Central memory CD4-positive, alpha-beta T cell (primary cell): ENCODE data around the gene BCKDHA.
"Not testable (repeated sequence)": the region's sequence is repeated elsewhere in the genome, so short reads cannot be mapped to it uniquely, and the experiment has no call there.

Experiments
- DNase-seq: peaks from one replicate; pipeline ENCODE4 v3.0.0; 2022

Gene BCKDHA

DNA sequence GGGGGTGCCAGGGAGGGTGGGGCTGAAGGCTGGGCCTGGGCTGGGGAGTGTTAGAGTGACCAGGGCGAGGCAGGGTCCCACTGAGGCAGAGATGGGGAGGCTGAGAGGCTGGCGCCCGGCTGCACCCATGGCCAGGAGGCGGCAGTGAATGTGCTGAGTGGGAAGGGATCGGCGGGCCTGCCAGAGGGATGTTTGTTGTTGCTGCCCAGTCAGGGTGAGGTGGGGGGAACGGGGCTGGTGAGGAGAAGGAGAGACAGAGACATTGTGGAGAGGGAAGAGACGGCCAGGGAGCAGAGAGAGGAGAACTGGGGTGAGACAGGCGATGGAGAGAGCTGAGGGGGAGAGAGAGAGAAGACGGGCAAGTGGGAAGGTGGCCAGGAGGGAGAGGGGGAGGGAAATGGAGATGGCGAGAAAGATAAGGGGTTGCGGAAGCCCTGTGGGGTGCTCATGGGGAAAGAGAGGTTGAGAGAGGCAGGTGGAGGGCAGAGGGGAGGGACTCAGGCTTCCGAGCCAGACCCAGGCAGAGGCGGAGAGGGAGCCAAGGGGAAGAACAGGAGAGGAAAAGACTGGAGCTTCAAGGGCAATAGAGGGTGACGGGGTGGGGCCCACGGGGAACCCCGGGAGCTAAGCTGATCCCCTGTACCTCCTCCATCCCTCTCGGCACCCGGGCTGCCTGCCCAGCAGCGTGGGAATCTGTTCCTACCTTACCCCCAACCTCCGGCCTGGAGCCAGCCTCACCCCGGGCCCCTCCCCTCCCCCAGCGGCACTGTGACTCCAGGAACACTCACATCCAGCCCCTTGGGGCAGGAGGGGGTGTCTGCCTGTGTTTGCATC is 30.2 kb downstream of the BCKDHA start:
- DNase-seq = peak; percentile 50

GRCh38 chr19:41428481-41428859 is 30.9 kb downstream of the BCKDHA start:
- DNase-seq = no peak

- no peak for DNase-seq
These were observed 33.3 kb downstream of the BCKDHA start for GRCh38 chr19:41430922-41431321.

DNA sequence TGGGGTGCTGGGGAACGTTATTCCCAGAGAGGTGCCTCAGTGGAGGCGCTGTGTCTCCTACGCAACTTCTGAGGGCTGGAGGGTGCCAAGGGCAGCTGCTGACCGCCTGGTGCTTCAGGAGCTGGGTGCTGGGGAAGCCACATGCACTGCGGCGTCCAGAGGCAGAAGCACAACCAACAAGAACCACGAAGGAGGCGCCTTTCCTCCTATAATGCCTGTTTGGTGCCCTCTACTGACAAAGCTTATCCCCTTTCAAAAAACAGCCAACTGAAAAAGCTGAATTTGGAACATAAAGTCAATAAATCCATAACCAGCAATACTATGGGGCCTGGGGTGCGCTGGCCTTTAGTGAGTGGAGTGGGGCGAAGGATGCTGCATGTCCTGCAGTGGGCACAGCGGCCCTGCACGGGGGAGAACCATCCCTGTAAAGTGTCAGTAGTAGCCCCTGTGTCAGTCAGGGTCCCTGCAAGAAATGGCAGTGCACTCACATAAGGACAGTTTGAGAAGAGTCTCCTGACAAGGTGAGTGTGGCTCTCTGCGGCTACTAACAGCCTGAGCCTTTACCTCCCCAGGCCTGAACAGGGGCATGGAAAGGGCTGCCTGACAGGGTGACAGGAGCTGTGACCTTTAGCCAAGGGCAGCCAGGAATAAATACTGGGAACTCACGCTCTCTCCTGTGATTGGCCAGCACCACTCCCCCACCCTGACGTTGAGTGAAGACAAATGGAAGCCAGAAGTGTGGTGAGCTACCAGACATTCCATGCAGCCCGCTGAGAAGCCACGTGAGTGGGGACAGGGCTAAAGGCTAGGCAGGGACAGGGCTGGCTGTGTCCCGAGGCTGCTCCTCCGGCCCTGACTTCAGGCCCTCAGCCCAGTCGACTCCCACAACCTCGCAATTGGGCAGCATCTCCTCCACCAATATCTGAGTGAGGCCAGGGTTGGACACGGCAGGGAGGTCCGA is 34.1 kb downstream of the BCKDHA start:
- DNase-seq = peak; percentile 10

DNA sequence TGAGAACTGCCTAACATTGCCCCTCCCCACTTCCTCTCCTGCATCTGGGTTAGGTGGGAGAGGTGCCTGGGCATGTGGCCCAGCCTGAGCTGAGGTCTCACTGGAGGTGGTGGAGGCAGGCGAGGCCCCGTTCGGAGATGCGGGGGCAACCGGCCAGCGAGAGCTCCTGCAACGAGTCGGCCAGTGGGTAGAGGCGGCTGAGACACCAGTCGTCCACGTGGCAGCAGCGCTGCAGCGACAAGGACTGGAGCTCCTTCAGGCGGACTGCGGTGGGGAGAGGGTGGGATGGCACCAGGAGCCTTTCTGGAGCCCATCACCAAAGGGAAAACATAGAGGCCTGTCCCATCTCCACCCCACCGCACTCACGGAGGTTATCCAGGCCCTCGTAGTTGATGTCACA is 35.6 kb downstream of the BCKDHA start:
- DNase-seq = no peak

GRCh38 chr19:41434450-41434849 is 36.8 kb downstream of the BCKDHA start:
- no peak for DNase-seq

GRCh38 chr19:41435376-41435775 is 37.8 kb downstream of the BCKDHA start:
- DNase-seq = not testable (repeated sequence)

DNA sequence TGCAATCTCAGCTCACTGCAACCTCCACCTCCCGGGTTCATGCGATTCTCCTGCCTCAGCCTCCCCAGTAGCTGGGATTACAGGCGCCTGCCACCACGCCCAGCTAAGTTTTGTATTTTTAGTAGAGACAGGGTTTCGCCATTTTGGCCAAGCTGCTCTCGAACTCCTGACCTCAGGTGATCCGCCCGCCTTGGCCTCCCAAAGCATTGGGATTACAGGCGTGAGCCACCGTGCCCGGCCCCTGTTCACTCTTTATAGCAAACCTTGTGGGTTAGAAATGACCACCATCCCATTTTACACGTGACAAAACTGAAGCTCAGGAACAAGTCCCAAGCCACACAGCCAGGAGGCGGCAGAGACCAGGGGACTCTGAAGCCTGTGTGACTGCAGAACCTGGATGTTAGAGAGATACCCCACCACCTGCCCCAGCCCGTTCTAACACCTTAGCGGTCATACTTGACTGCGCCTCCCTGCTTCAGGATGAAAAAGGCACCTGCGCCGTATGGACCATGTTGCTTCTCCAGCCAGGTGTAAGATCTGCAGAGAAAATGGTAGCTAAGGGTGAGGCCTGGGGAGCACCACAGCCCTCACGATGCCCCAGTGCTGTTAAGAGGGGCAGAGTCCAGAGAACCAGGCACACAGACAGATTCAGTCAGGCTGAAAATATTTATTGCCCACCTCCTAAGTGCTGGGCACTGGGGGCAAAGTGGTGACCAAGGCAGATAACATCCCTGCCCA is 38.5 kb downstream of the BCKDHA start:
- DNase-seq = no peak

DNA sequence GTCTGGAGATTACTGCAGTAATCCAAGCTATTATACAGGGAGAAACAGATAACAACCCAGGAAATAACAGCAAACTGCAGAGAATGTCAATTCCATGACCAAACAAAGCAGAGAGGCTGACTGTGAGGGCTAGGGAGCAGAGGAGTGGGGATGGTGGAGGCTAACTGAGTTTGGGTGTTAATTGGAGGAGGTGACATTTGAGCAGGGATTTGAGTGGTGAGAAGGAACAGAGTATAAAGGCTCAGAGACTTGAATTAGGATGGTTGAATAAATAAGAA is 39.0 kb downstream of the BCKDHA start:
- DNase-seq = no peak

DNA sequence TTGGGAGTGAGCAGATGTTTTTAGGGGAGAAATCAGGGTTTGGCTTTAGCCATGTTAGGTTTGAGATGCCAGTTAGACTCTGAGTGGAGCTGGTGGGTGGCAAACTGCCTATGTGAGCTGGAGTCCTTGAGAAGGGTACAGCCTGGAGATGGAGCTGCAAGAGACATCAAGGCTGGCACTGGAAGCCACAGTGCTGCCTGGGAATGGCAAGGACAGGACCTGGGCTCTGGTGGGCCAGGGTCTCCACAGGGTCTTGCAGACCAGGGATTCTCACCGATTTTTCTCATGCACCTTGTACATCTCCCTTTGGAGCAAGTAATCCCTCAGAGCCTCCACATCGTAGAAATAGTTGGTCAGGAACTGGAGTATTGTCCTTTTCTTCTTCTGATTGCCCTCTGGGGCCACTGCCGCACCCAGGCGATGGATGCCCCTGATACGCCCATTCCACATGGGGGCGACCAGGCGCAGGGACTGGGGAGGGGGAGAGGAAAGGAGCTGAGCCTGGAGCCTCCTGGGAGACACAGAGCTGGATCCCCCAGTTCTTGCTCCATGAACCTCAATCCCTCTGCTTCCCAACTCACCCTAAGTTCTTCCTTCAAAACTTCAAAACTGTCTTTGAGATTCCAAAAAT is 40.4 kb downstream of the BCKDHA start:
- no peak for DNase-seq

- DNase-seq = peak; percentile 90
These were observed 42.0 kb downstream of the BCKDHA start, which contains the start of gene DMAC2 for GRCh38 chr19:41439441-41440222. TSS of gene DMAC2 (minus strand) at chr19:41439912. CDS start at chr19:41439899, 13 bp downstream.

GRCh38 chr19:41441321-41441945 is 43.8 kb downstream of the BCKDHA start:
- DNase-seq = no peak

GRCh38 chr19:41442473-41443355 is 45.1 kb downstream of the BCKDHA start, which contains the start of gene ERICH4:
TSS of gene ERICH4 (plus strand) at chr19:41443156. CDS start at chr19:41443170, 14 bp downstream.
- DNase-seq = no peak

GRCh38 chr19:41443813-41444455 is 46.3 kb downstream of the BCKDHA start:
- DNase-seq = no peak

DNA sequence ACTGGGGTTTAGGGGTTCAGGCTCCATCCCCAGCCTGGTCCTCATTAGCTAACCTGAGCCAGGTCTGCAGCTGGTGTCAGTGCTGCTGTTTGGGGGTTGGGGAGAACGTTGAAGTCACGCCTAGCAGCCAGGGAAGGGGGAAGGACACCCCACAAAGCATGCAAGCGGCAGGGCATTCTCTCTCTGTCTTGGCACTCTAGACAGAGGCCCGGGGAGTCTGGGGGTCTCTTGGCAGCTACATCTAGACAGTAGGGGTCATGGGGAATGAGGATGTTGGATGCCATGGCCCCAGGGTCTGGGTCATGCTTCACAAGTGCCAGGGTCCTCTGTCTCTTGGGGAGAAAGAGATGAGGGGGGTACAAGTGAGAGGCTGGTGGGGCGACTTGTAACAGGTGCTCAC is 48.0 kb downstream of the BCKDHA start:
- no peak for DNase-seq

GRCh38 chr19:41447732-41448332 is 50.2 kb downstream of the BCKDHA start:
- DNase-seq = no peak

DNA sequence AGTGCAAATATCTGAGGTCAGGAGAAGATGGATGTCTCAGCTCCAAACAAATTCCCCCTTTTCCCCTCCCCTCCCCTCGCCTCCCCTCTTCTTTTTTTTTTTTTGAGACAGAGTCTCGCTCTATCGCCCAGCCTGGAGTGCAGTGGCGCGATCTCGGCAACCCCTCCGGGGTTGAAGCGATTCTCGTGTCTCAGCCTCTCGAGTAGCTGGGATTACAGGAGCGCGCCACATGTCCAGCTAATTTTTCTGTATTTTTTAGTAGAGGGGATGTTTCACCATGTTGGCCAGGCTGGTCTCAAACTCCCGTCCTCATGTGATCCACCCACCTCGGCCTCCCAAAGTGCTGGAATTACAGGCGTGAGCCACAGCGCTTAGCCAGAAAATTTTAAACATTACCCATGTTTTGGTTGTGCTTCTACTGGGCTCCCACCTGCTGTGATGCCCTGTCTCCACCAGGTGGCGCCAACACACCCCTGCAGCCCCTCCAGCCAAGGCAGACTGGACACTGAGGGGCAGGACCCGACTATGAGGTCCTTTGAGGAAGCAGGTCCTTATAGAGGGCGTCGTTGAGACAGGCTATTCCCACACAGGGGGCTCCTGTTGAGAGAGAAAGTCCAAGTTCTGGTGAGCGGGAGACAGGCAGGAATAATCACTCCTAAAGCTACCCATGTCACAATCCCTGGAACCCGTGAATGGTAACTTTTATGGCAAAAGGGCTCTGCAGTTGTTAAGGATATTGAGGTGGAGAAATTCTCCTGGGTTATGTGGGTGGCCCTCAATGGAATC is 51.7 kb downstream of the BCKDHA start:
- peak; percentile 56 for DNase-seq

DNA sequence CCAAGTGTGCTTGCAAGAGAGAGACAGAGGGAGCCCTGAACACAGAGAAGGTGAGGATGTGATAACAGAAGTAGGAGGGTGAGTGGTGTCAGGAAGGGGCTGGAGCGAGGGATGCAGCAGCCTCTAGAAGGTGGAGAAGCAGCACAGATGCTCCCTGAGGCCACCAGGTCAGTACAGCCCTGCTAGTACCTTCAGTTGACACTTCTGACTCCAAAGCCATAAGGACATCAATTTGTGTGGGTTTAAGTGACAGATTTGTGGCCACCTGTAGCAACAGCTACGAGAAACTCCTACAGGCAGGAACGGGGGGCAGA is 52.2 kb downstream of the BCKDHA start:
- DNase-seq = no peak
